Common myeloid progenitor, CD34-positive (primary cell): ENCODE results near the gene GCNT1.

Experiments used
- CTCF ChIA-PET: fragments of 350-600 bp; sonication (Branson Sonifier 250); formaldehyde crosslinking; loops from one replicate; lab custom pipeline; 2021; ENCODE audit warnings: antibody characterized with exemption; lab: Charles Lee
- POLR2A ChIA-PET: fragments of 350-600 bp; sonication (Branson Sonifier 250); formaldehyde crosslinking; loops from one replicate; lab custom pipeline; 2021; ENCODE audit warnings: antibody characterized with exemption; lab: Charles Lee
- DNase-seq, 3 donors: peaks; one replicate each; pipeline versions ENCODE4 v3.0.0 to v3.0.0-alpha.2; 2013
- H3K27ac ChIP-seq, 2 experiments: 1 replicate in 1 of 2; 2 replicates in 1 of 2; pipeline ENCODE4 v1.7.0; 2013; ENCODE audit warnings: inconsistent platforms in 2 of 2, low read length in 2 of 2, mild to moderate bottlenecking in 2 of 2, low read depth in 1 of 2, moderate library complexity in 1 of 2; ENCODE audit not compliant: severe bottlenecking in 2 of 2, insufficient read depth in 1 of 2, poor library complexity in 1 of 2
- H3K27me3 ChIP-seq, 5 experiments: replicated peaks in 2 of 5; 1 replicate in 3 of 5; 2 replicates in 2 of 5; pipeline versions ENCODE4 v1.6.1 to v1.7.0; 2013; ENCODE audit warnings: low read length in 4 of 5, mild to moderate bottlenecking in 2 of 5, moderate library complexity in 2 of 5, inconsistent platforms in 1 of 5; ENCODE audit not compliant: insufficient read depth in 5 of 5, control insufficient read depth in 4 of 5
- H3K36me3 ChIP-seq, 4 experiments: 1 replicate in 2 of 4; 2 replicates in 2 of 4; pipeline versions ENCODE4 v1.6.1 to v1.7.0; 2013; ENCODE audit warnings: low read length in 3 of 4, control low read depth in 1 of 4, mild to moderate bottlenecking in 1 of 4; ENCODE audit not compliant: control insufficient read depth in 4 of 4, insufficient read depth in 4 of 4
- H3K4me1 ChIP-seq, 4 experiments: 1 replicate in 3 of 4; 2 replicates in 1 of 4; pipeline versions ENCODE4 v1.6.1 to v1.7.1; 2013; ENCODE audit warnings: low read length in 3 of 4, mild to moderate bottlenecking in 3 of 4, control low read depth in 1 of 4, inconsistent platforms in 1 of 4, moderate library complexity in 1 of 4; ENCODE audit not compliant: control insufficient read depth in 4 of 4, insufficient read depth in 4 of 4; ENCODE audit errors: control extremely low read depth in 1 of 4
- H3K4me3 ChIP-seq, 7 experiments: 1 replicate in 4 of 7; 2 replicates in 3 of 7; pipeline versions ENCODE4 v1.5.1 to v1.7.0; 2013; ENCODE audit warnings: mild to moderate bottlenecking in 7 of 7, low read length in 6 of 7, moderate library complexity in 6 of 7, inconsistent platforms in 2 of 7, low read depth in 2 of 7, control low read depth in 1 of 7; ENCODE audit not compliant: insufficient read depth in 4 of 7, control insufficient read depth in 1 of 7; ENCODE audit errors: extremely low read depth in 1 of 7
- H3K9me3 ChIP-seq, 5 experiments: 1 replicate in 4 of 5; 2 replicates in 1 of 5; pipeline versions ENCODE4 v1.6.1 to v1.7.1; 2013; ENCODE audit warnings: low read length in 4 of 5, mild to moderate bottlenecking in 2 of 5, inconsistent platforms in 1 of 5, low read depth in 1 of 5, moderate library complexity in 1 of 5; ENCODE audit not compliant: control insufficient read depth in 4 of 5, insufficient read depth in 2 of 5; ENCODE audit errors: control extremely low read depth in 1 of 5
- WGBS: methylation state at CpG from one replicate; pipeline ENCODE4 v1.1.5; 2013; ENCODE audit not compliant: insufficient coverage; 5-methylcytosine and 5-hydroxymethylcytosine counted together

Gene GCNT1

GRCh38 chr9:76526026-76526425, 67.0 kb downstream of the GCNT1 start:
- no peaks in the 10 kb centered on the region for H3K27me3 ChIP-seq
- no peak for DNase-seq
- H3K36me3 ChIP-seq, result no peaks in the 10 kb centered on the region
- peaks cover 0 to 4% (median 0%) of the 10 kb centered on the region in 5 experiments for H3K9me3 ChIP-seq
- no peak overlapping the region for H3K27ac ChIP-seq
- no peak overlapping the region for H3K4me3 ChIP-seq
- POLR2A ChIA-PET, result no interaction called here
- CTCF ChIA-PET, result interaction anchor here (1.1 to 1.4 kb wide), 3 partner anchors 21 to 50 kb away, joined by 3 read pairs; no protein-coding TSS in a partner anchor
- H3K4me1 ChIP-seq, result peaks cover 0 to 11% (median 5%) of the 10 kb centered on the region in 4 experiments
- WGBS, result 75% methylated on average over 1 of the region's 1 CpG

GRCh38 chr9:76528056-76528455, 69.1 kb downstream of the GCNT1 start:
- Histone ChIP-seq H3K27ac (no peak overlapping the region), H3K4me1 (peaks cover 0 to 14% (median 7%) of the 10 kb centered on the region in 4 experiments), H3K36me3 (no peaks in the 10 kb centered on the region), H3K9me3 (peaks cover 0 to 4% (median 0%) of the 10 kb centered on the region in 5 experiments), H3K4me3 (no peak overlapping the region), H3K27me3 (no peaks in the 10 kb centered on the region)
- 100% methylated on average over 5 of the region's 7 CpGs for WGBS
- no peak for DNase-seq
- ChIA-PET POLR2A (no interaction called here), CTCF (interaction anchor here (0.7 to 1.5 kb wide), 2 partner anchors 17 to 192 kb away, joined by 3 read pairs; no protein-coding TSS in a partner anchor)

- no peaks in the 10 kb centered on the region for H3K27me3 ChIP-seq
- H3K4me1 ChIP-seq, result peaks cover 0 to 19% (median 12%) of the 10 kb centered on the region in 4 experiments
- ChIA-PET CTCF (interaction anchor here (1.5 kb wide), 1 partner anchor 16 kb away, joined by 3 read pairs; no protein-coding TSS in a partner anchor), POLR2A (no interaction called here)
- H3K36me3 ChIP-seq, result no peaks in the 10 kb centered on the region
- DNase-seq, result no peak
- H3K27ac ChIP-seq, result no peak overlapping the region
- H3K4me3 ChIP-seq, result no peak overlapping the region
- WGBS, result 98% methylated on average over 18 of the region's 20 CpGs
- H3K9me3 ChIP-seq, result peaks cover 0 to 4% (median 0%) of the 10 kb centered on the region in 5 experiments
Observed at GRCh38 chr9:76528642-76529190, 69.7 kb downstream of the GCNT1 start.

DNA sequence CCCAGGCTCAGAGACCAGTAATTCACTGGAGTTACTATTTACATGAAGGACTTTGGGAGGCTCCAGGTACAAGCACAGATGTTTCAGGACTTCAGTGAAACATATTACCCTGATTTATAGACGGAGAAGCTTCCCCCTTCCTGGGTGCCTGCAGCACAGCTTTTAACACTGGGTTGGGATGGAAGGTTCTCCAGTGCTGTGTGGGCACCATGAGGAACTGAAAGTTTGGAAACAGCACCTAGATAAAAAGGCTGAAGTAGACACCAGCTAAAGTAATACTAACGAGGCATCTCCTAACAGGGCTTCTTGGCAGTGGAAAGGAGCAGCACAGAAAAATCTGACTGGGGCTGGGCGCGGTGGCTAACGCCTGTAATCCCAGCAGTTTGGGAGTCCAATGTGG, 70.7 kb downstream of the GCNT1 start:
- POLR2A ChIA-PET, result no interaction called here
- H3K27me3 ChIP-seq, result no peaks in the 10 kb centered on the region
- CTCF ChIA-PET, result interaction anchor here (0.7 kb wide), 1 partner anchor 640 kb away, joined by 4 read pairs; no protein-coding TSS in a partner anchor
- no peaks in the 10 kb centered on the region for H3K36me3 ChIP-seq
- H3K27ac ChIP-seq, result no peak overlapping the region
- no peak overlapping the region for H3K4me3 ChIP-seq
- no peak for DNase-seq
- WGBS, result 100% methylated on average over 4 of the region's 5 CpGs
- H3K4me1 ChIP-seq, result peaks cover 0 to 26% (median 14%) of the 10 kb centered on the region in 4 experiments
- peaks cover 0 to 4% (median 0%) of the 10 kb centered on the region in 5 experiments for H3K9me3 ChIP-seq

DNA sequence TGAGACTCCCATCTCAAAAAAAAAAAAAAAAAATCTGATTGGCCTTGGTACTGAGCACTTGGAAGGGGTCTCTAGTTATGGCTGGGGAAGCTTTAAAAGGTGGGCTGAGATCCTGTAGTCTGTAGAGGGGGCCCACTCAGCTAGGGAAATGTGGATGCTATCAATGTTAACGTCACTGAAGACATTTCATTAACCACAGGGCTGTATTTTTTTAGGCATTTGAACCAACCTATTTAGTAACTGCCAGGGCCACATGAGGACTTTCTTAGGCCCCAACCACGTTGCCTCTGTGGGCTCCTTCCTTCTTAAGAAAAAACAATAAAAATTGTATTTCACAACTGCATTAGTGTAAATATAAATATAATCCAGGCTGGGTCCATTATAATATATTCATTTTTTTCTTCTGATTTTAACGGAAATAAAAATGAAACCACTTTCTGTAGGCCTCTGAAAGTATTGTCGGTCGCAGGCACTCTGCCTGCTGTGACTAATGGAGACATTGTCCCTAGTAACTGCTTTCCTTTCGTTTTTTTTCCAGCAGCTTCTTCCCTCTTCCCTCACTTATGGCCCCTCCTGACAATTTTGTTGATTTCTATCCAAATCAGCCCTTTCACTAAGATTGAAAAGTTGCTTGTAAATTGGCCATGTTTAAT, 71.6 kb downstream of the GCNT1 start:
- POLR2A ChIA-PET, result no interaction called here
- CTCF ChIA-PET, result interaction anchor here (0.7 kb wide), 1 partner anchor 639 kb away, joined by 4 read pairs; no protein-coding TSS in a partner anchor
- Histone ChIP-seq H3K9me3 (peaks cover 0 to 4% (median 0%) of the 10 kb centered on the region in 5 experiments), H3K27ac (peak overlapping the region in 1 of 2 experiments; percentile 54), H3K4me3 (peak overlapping the region in 1 of 7 experiments; percentile 45), H3K27me3 (no peaks in the 10 kb centered on the region), H3K4me1 (peaks cover 0 to 22% (median 12%) of the 10 kb centered on the region in 4 experiments), H3K36me3 (no peaks in the 10 kb centered on the region)
- peak in 2 of 3 donors; percentile 26 to 40 for DNase-seq
- 40% methylated on average over 3 of the region's 6 CpGs for WGBS

DNA sequence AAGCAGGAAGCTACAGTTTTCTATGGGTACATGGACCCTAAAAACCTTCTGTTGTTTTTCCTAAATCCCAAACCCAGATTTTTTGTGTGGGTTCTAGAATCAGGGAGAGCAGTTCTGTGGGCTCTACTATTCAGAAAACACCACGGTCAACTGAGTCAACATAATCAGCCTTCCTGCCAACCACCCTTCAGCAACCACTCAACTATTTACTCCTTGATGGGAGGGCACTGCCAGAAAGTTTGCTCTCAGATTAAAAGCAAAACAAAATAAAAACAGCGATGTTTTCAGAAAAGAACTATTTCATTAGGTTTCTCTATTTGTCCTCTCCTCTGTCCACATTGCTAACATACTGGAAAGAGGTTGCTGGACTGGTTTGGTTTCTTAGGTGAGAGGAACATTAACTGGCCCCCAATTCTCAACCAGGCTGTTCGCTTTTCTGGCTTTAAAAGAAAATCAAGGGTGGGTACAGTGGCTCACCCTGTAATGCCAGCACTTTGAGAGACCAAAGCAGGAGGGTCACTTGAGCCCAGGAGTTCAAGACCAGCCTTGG, 72.3 kb downstream of the GCNT1 start:
- 92% methylated on average over 3 of the region's 3 CpGs for WGBS
- CTCF ChIA-PET, result interaction anchor here (1.9 kb wide), 1 partner anchor 10 kb away, joined by 6 read pairs; no protein-coding TSS in a partner anchor
- Histone ChIP-seq H3K4me1 (peaks cover 0 to 22% (median 12%) of the 10 kb centered on the region in 4 experiments), H3K9me3 (peaks cover 0 to 4% (median 0%) of the 10 kb centered on the region in 5 experiments), H3K4me3 (no peak overlapping the region), H3K36me3 (no peaks in the 10 kb centered on the region), H3K27me3 (no peaks in the 10 kb centered on the region), H3K27ac (peak overlapping the region in 1 of 2 experiments; percentile 54)
- POLR2A ChIA-PET, result no interaction called here
- no peak for DNase-seq
